ENCODE results near the gene RNF4. TPM values are rescaled to one million over a fixed set of nuclear protein-coding genes. Genes with fewer than 3 reads are reported as not detected.
A peak's percentile ranks its signal among the peaks of the same experiment; 100 is the strongest.
"Not testable (repeated sequence)": the region's sequence is repeated elsewhere in the genome, so short reads cannot be mapped to it uniquely, and the experiment has no call there.

The RNF4 gene
- total RNA-seq, 1 experiment from 2014 or later, result 92.0 TPM

- Histone ChIP-seq H3K9me3 (ENCODE audit: control insufficient read depth, low read depth, low read length) (no peaks in the 10 kb centered on the region), H2BK120ac (ENCODE audit: low read depth, low read length, poor library complexity, severe bottlenecking) (no peak overlapping the region), H4K20me1 (ENCODE audit: control insufficient read depth, insufficient read depth, insufficient read length) (no peaks in the 10 kb centered on the region), H3T11ph (ENCODE audit: low read length) (no peak overlapping the region), H2AFZ (ENCODE audit: low read length) (no peak overlapping the region), H2BK15ac (ENCODE audit: low read depth, low read length) (no peak overlapping the region), H2BK5ac (ENCODE audit: insufficient read length, low read length) (no peak overlapping the region), H2BK20ac (ENCODE audit: low read depth, low read length, poor library complexity, severe bottlenecking) (no peak overlapping the region), H3K18ac (ENCODE audit: insufficient read length, low read depth, low read length) (no peak overlapping the region), H3K23ac (ENCODE audit: insufficient read length, low read depth, low read length) (no peak overlapping the region), H4K5ac (ENCODE audit: insufficient read length, low read depth, low read length) (no peak overlapping the region), H3K14ac (ENCODE audit: insufficient read depth, low read length) (no peak overlapping the region), H3K56ac (ENCODE audit: insufficient read length, low read depth, low read length) (no peak overlapping the region), H3K4me2 (ENCODE audit: insufficient read depth, insufficient read length, low read length) (no peak overlapping the region), H2AK5ac (ENCODE audit: insufficient read length, low read length) (no peak overlapping the region), H3K9ac (ENCODE audit: extremely low read depth, insufficient read length, low read length) (no peak overlapping the region), H3K27me3 (ENCODE audit: insufficient read depth, low read length) (no peaks in the 10 kb centered on the region), H2BK12ac (ENCODE audit: insufficient read length, low read depth, low read length) (no peak overlapping the region), H3K27ac (ENCODE audit: insufficient read length, low read depth, low read length) (no peak overlapping the region), H3K4ac (ENCODE audit: low read depth, low read length) (no peak overlapping the region), H3K79me2 (ENCODE audit: insufficient read depth, low read length) (no peaks in the 10 kb centered on the region), H4K8ac (replicated peaks; ENCODE audit: insufficient read length, low read depth, low read length) (no peak overlapping the region), H3K4me1 (ENCODE audit: insufficient read depth, low read length) (no peaks in the 10 kb centered on the region), H3K79me1 (ENCODE audit: insufficient read depth, low read depth, low read length, poor library complexity, severe bottlenecking) (peaks cover 7% of the 10 kb centered on the region), H3K23me2 (ENCODE audit: insufficient read length, low read depth, low read length, poor library complexity, severe bottlenecking) (no peaks in the 10 kb centered on the region), H4K91ac (ENCODE audit: insufficient read length, low read depth, low read length) (no peak overlapping the region)
- no peak for DNase-seq
- no peaks in the 10 kb centered on the region for H3K27me3 Mint-ChIP-seq (ENCODE audit: low read depth)
- WGBS (ENCODE audit: extremely low coverage, insufficient read length, low lambda C conversion rate), result no CpG with 5 or more reads among the region's 15 CpGs
- peaks cover 60 to 74% (median 65%) of the 10 kb centered on the region in 3 experiments; a peak in 6 of 7 replicates for H3K36me3 Mint-ChIP-seq (ENCODE audit: insufficient read depth in 1 of 3, low read depth in 3 of 3)
- TF ChIP-seq, protein P1, sequence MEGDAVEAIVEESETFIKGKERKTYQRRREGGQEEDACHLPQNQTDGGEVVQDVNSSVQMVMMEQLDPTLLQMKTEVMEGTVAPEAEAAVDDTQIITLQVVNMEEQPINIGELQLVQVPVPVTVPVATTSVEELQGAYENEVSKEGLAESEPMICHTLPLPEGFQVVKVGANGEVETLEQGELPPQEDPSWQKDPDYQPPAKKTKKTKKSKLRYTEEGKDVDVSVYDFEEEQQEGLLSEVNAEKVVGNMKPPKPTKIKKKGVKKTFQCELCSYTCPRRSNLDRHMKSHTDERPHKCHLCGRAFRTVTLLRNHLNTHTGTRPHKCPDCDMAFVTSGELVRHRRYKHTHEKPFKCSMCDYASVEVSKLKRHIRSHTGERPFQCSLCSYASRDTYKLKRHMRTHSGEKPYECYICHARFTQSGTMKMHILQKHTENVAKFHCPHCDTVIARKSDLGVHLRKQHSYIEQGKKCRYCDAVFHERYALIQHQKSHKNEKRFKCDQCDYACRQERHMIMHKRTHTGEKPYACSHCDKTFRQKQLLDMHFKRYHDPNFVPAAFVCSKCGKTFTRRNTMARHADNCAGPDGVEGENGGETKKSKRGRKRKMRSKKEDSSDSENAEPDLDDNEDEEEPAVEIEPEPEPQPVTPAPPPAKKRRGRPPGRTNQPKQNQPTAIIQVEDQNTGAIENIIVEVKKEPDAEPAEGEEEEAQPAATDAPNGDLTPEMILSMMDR (conservative IDR thresholded peaks at IDR 0.05), result no peak
- no peaks in the 10 kb centered on the region; a peak in 1 of 4 replicates for H3K4me1 Mint-ChIP-seq
- no peaks in the 10 kb centered on the region; a peak in 1 of 5 replicates for H3K9me3 Mint-ChIP-seq
- no peak overlapping the region for H3K4me3 Mint-ChIP-seq
- H3K27ac Mint-ChIP-seq, result peak overlapping the region in 1 of 3 experiments; percentile 53; a peak in 2 of 7 replicates
These were observed 43.7 kb downstream of the RNF4 start for GRCh38 chr4:2512396-2513135.

GRCh38 chr4:2514193-2514592, 45.3 kb downstream of the RNF4 start:
- not testable (repeated sequence) for H2BK20ac ChIP-seq (ENCODE audit: low read depth, low read length, poor library complexity, severe bottlenecking); H3K27ac ChIP-seq (ENCODE audit: insufficient read length, low read depth, low read length); H2AFZ ChIP-seq (ENCODE audit: low read length); H2BK5ac ChIP-seq (ENCODE audit: insufficient read length, low read length); H3K18ac ChIP-seq (ENCODE audit: insufficient read length, low read depth, low read length); H4K91ac ChIP-seq (ENCODE audit: insufficient read length, low read depth, low read length); H2BK12ac ChIP-seq (ENCODE audit: insufficient read length, low read depth, low read length); H3K9me3 Mint-ChIP-seq; H3K4me3 Mint-ChIP-seq; H3K4ac ChIP-seq (ENCODE audit: low read depth, low read length); H3K79me2 ChIP-seq (ENCODE audit: insufficient read depth, low read length); H3K9ac ChIP-seq (ENCODE audit: extremely low read depth, insufficient read length, low read length); H3K27me3 Mint-ChIP-seq (ENCODE audit: low read depth); H2BK120ac ChIP-seq (ENCODE audit: low read depth, low read length, poor library complexity, severe bottlenecking); H3K56ac ChIP-seq (ENCODE audit: insufficient read length, low read depth, low read length); H2AK5ac ChIP-seq (ENCODE audit: insufficient read length, low read length); DNase-seq; H3K9me3 ChIP-seq (ENCODE audit: control insufficient read depth, low read depth, low read length); H3K4me1 Mint-ChIP-seq; H3K4me2 ChIP-seq (ENCODE audit: insufficient read depth, insufficient read length, low read length); H3K23ac ChIP-seq (ENCODE audit: insufficient read length, low read depth, low read length); H3T11ph ChIP-seq (ENCODE audit: low read length); H4K5ac ChIP-seq (ENCODE audit: insufficient read length, low read depth, low read length); H3K27ac Mint-ChIP-seq; H3K14ac ChIP-seq (ENCODE audit: insufficient read depth, low read length); H3K27me3 ChIP-seq (ENCODE audit: insufficient read depth, low read length); H2BK15ac ChIP-seq (ENCODE audit: low read depth, low read length); H4K8ac ChIP-seq (replicated peaks; ENCODE audit: insufficient read length, low read depth, low read length); H4K20me1 ChIP-seq (ENCODE audit: control insufficient read depth, insufficient read depth, insufficient read length); H3K79me1 ChIP-seq (ENCODE audit: insufficient read depth, low read depth, low read length, poor library complexity, severe bottlenecking); H3K4me1 ChIP-seq (ENCODE audit: insufficient read depth, low read length); H3K23me2 ChIP-seq (ENCODE audit: insufficient read length, low read depth, low read length, poor library complexity, severe bottlenecking)
- peaks cover 52 to 69% (median 56%) of the 10 kb centered on the region in 3 experiments; a peak in 6 of 7 replicates for H3K36me3 Mint-ChIP-seq (ENCODE audit: insufficient read depth in 1 of 3, low read depth in 3 of 3)
- WGBS (ENCODE audit: extremely low coverage, insufficient read length, low lambda C conversion rate), result no CpG with 5 or more reads among the region's 9 CpGs
